ENCODE measurements around the gene SUPT20HL2.

GRCh38 chrX:24325231-24325630 is 11.4 kb upstream of the SUPT20HL2 start:
- TF ChIP-seq, protein P1, sequence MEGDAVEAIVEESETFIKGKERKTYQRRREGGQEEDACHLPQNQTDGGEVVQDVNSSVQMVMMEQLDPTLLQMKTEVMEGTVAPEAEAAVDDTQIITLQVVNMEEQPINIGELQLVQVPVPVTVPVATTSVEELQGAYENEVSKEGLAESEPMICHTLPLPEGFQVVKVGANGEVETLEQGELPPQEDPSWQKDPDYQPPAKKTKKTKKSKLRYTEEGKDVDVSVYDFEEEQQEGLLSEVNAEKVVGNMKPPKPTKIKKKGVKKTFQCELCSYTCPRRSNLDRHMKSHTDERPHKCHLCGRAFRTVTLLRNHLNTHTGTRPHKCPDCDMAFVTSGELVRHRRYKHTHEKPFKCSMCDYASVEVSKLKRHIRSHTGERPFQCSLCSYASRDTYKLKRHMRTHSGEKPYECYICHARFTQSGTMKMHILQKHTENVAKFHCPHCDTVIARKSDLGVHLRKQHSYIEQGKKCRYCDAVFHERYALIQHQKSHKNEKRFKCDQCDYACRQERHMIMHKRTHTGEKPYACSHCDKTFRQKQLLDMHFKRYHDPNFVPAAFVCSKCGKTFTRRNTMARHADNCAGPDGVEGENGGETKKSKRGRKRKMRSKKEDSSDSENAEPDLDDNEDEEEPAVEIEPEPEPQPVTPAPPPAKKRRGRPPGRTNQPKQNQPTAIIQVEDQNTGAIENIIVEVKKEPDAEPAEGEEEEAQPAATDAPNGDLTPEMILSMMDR (IDR thresholded peaks at IDR 0.05), result no peak
- no peak for TF ChIP-seq POLR2A (IDR thresholded peaks at IDR 0.05)
- no peak for TF ChIP-seq EP300 (IDR thresholded peaks at IDR 0.05)
